Fibroblast of skin of left biceps (primary cell): ENCODE results near the gene C5AR1.
"Not testable (repeated sequence)": the region's sequence is repeated elsewhere in the genome, so short reads cannot be mapped to it uniquely, and the experiment has no call there.

Source experiments
- DNase-seq, 2 experiments: peaks; one replicate each; pipeline ENCODE4 v3.0.0-alpha.2; 2013; ENCODE audit warnings: low read depth in 2 of 2

The C5AR1 gene

GRCh38 chr19:47365455-47365854 is 55.8 kb downstream of the C5AR1 start:
- not testable (repeated sequence) for DNase-seq

- DNase-seq = peak; percentile 32 to 33
Measured at GRCh38 chr19:47370045-47370611, 60.5 kb downstream of the C5AR1 start.

GRCh38 chr19:47371261-47371660 is 61.6 kb downstream of the C5AR1 start:
- no peak for DNase-seq
